Calu3 (cell line): ENCODE data around the gene AKAP5. TPM values are rescaled to one million over a fixed set of nuclear protein-coding genes. Genes with fewer than 3 reads are reported as not detected.

Source experiments
- BruUV-seq: library from RNA; stranded (reverse); fragments of 400-500 nt; replicated peaks from 2 replicates; lab custom pipeline; 2021; lab: Mats Ljungman, UMichigan
- CTCF ChIA-PET: fragments of 300-600 bp; sonication (Branson Sonifier 250); formaldehyde crosslinking; loops from one replicate; lab custom pipeline; 2022; ENCODE audit warnings: antibody characterized with exemption; lab: Charles Lee
- DNase-seq: peaks from one replicate; pipeline ENCODE4 v3.0.0; 2022
- H3K27ac Mint-ChIP-seq: one replicate; pipeline ENCODE4 v1.8.0; 2022; ENCODE audit warnings: mixed read lengths; ENCODE audit not compliant: unreplicated experiment
- H3K27me3 Mint-ChIP-seq: one replicate; pipeline ENCODE4 v1.8.0; 2022; ENCODE audit warnings: mixed read lengths; ENCODE audit not compliant: unreplicated experiment
- H3K36me3 Mint-ChIP-seq: one replicate; pipeline ENCODE4 v1.8.0; 2022; ENCODE audit warnings: mild to moderate bottlenecking, moderate library complexity, mixed read lengths; ENCODE audit not compliant: insufficient read depth, unreplicated experiment
- H3K4me1 Mint-ChIP-seq: one replicate; pipeline ENCODE4 v1.8.0; 2022; ENCODE audit warnings: mild to moderate bottlenecking, low read depth, mixed read lengths; ENCODE audit not compliant: unreplicated experiment
- H3K4me3 Mint-ChIP-seq: one replicate; pipeline ENCODE4 v1.8.0; 2022; ENCODE audit warnings: mild to moderate bottlenecking, low read depth, moderate library complexity, mixed read lengths; ENCODE audit not compliant: unreplicated experiment
- H3K9me3 Mint-ChIP-seq: one replicate; pipeline ENCODE4 v1.8.0; 2022; ENCODE audit warnings: low read depth, mixed read lengths; ENCODE audit not compliant: unreplicated experiment
- intact Hi-C: fragments of 100-400 bp; cut with micrococcal nuclease; formaldehyde crosslinking; loops from one replicate; pipeline ENCODE4 v1.10.0; 2022; ENCODE audit not compliant: unreplicated experiment
- total RNA-seq: library from RNA; stranded (reverse); gene quantifications from 2 replicates; pipeline ENCODE4 v1.2.3, GENCODE V29; 2022
- TF ChIP-seq, protein P1 (sequence below): fragments of 200-600 bp; IDR thresholded peaks from one replicate; pipeline ENCODE4 v1.8.0; 2022; ENCODE audit warnings: antibody characterized with exemption; ENCODE audit not compliant: unreplicated experiment

AKAP5 gene
- total RNA-seq, 1 experiment from 2014 or later: 1.7 TPM

DNA sequence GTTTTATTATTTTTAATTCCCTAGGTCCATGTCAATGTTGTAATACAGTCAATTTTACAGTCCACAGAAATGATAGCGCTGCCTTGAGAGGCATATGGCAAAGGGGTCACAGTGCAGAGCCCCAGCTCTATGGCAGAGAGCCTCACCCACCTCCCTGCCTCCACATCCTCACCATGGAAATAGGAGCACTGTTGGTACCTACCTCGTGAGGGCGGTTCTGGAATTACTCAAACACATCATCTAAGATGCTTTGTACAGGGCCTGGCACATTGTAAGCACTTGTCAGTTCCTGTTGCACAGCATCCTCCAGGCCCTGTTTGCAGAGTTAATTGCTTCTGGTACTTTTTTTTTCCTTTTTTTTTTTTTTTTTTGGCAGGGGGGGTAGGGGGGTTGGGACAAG is 4.1 kb upstream of the AKAP5 start:
- no peaks in the 10 kb centered on the region for H3K4me1 Mint-ChIP-seq
- intact Hi-C loops: no loop called here
- TF ChIP-seq, protein P1, sequence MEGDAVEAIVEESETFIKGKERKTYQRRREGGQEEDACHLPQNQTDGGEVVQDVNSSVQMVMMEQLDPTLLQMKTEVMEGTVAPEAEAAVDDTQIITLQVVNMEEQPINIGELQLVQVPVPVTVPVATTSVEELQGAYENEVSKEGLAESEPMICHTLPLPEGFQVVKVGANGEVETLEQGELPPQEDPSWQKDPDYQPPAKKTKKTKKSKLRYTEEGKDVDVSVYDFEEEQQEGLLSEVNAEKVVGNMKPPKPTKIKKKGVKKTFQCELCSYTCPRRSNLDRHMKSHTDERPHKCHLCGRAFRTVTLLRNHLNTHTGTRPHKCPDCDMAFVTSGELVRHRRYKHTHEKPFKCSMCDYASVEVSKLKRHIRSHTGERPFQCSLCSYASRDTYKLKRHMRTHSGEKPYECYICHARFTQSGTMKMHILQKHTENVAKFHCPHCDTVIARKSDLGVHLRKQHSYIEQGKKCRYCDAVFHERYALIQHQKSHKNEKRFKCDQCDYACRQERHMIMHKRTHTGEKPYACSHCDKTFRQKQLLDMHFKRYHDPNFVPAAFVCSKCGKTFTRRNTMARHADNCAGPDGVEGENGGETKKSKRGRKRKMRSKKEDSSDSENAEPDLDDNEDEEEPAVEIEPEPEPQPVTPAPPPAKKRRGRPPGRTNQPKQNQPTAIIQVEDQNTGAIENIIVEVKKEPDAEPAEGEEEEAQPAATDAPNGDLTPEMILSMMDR: no peak
- no TSS peak for BruUV-seq
- H3K27ac Mint-ChIP-seq: no peak overlapping the region
- no peaks in the 10 kb centered on the region for H3K27me3 Mint-ChIP-seq
- no peak for DNase-seq
- no peaks in the 10 kb centered on the region for H3K9me3 Mint-ChIP-seq
- H3K4me3 Mint-ChIP-seq: no peak overlapping the region
- CTCF ChIA-PET: interaction anchor here (0.6 to 0.7 kb wide), 2 partner anchors 65 to 1376 kb away, joined by 3 to 4 read pairs; no protein-coding TSS in a partner anchor
- peaks cover 31% of the 10 kb centered on the region for H3K36me3 Mint-ChIP-seq

DNA sequence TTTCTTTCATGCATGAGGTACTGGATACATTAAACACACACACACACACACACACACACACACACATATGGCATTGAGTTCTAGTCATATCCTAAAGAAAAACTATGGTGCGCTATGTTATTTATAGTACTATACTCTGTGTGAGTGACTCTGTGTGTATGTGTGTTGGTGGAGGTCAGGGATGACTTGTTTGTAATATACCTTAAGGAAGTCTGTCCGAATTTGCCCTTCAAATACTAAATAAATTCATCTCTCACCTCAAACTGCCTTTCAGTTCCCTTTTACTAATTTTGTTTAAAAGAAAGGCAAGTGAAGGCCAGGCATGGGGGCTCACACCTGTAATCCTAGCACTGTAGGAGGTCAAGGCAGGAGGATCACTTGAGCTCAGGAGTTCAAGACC is 2.1 kb upstream of the AKAP5 start:
- CTCF ChIA-PET: interaction anchor here (0.6 kb wide), 1 partner anchor 295 kb away, joined by 3 read pairs; no protein-coding TSS in a partner anchor
- H3K27ac Mint-ChIP-seq: no peak overlapping the region
- intact Hi-C loops: no loop called here
- H3K9me3 Mint-ChIP-seq: no peaks in the 10 kb centered on the region
- H3K4me1 Mint-ChIP-seq: no peaks in the 10 kb centered on the region
- no peaks in the 10 kb centered on the region for H3K27me3 Mint-ChIP-seq
- no peak for DNase-seq
- H3K36me3 Mint-ChIP-seq: peaks cover 31% of the 10 kb centered on the region
- TF ChIP-seq, protein P1: no peak
- no peak overlapping the region for H3K4me3 Mint-ChIP-seq
- BruUV-seq: no TSS peak

DNA sequence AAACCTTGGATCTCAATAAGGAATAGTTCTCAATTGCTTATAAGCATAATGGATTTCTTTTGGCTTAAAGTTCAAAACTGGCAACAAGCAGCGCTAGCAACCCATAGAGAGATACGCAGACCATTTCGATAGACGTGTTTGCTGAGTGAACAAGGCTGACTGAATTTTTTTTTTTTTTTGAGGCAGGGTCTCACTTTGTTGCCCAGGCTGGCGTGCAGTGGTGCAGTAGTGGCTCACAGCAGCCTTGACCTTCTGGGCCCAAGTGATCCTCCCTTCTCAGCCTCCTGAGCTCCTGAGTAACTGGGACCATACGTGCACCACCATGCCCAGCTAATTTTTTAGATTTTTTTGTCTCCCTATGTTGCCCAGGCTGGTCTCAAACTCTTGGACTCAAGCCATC is 1.4 kb upstream of the AKAP5 start:
- no TSS peak for BruUV-seq
- CTCF ChIA-PET: interaction anchor here (0.6 kb wide), 1 partner anchor 295 kb away, joined by 3 read pairs; no protein-coding TSS in a partner anchor
- Mint-ChIP-seq H3K4me1 (no peaks in the 10 kb centered on the region), H3K27me3 (no peaks in the 10 kb centered on the region), H3K9me3 (no peaks in the 10 kb centered on the region), H3K27ac (no peak overlapping the region), H3K36me3 (peaks cover 31% of the 10 kb centered on the region), H3K4me3 (no peak overlapping the region)
- TF ChIP-seq, protein P1: no peak
- intact Hi-C loops: no loop called here
- no peak for DNase-seq

DNA sequence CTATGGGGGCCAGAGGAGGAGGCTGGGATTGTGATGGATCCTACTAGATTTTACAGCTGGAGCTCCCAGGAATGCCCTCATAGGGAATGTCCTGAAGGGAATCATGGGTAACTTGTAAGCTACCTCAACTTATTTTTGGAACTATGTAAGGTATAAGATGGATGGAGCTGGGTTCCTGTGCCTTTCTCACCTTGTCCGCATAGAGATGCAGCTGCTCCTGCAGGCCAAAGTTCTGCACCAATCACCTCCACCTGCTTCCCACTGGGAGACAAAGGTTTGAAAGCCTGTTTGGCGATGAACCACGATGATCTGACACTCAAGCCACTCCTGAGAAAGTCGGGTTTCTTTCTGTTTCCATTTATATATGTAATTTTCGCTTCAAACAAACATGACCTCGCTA is 648 bp upstream of the AKAP5 start:
- H3K9me3 Mint-ChIP-seq: no peaks in the 10 kb centered on the region
- CTCF ChIA-PET: no interaction called here
- DNase-seq: no peak
- intact Hi-C loops: no loop called here
- no peaks in the 10 kb centered on the region for H3K27me3 Mint-ChIP-seq
- peaks cover 31% of the 10 kb centered on the region for H3K36me3 Mint-ChIP-seq
- H3K27ac Mint-ChIP-seq: no peak overlapping the region
- H3K4me3 Mint-ChIP-seq: peak overlapping the region; percentile 73
- no peaks in the 10 kb centered on the region for H3K4me1 Mint-ChIP-seq
- no TSS peak for BruUV-seq
- TF ChIP-seq, protein P1: no peak
